ENCODE results near the gene TEDC1.
"Not testable (repeated sequence)": the region's sequence is repeated elsewhere in the genome, so short reads cannot be mapped to it uniquely, and the experiment has no call there.

The TEDC1 gene

DNA sequence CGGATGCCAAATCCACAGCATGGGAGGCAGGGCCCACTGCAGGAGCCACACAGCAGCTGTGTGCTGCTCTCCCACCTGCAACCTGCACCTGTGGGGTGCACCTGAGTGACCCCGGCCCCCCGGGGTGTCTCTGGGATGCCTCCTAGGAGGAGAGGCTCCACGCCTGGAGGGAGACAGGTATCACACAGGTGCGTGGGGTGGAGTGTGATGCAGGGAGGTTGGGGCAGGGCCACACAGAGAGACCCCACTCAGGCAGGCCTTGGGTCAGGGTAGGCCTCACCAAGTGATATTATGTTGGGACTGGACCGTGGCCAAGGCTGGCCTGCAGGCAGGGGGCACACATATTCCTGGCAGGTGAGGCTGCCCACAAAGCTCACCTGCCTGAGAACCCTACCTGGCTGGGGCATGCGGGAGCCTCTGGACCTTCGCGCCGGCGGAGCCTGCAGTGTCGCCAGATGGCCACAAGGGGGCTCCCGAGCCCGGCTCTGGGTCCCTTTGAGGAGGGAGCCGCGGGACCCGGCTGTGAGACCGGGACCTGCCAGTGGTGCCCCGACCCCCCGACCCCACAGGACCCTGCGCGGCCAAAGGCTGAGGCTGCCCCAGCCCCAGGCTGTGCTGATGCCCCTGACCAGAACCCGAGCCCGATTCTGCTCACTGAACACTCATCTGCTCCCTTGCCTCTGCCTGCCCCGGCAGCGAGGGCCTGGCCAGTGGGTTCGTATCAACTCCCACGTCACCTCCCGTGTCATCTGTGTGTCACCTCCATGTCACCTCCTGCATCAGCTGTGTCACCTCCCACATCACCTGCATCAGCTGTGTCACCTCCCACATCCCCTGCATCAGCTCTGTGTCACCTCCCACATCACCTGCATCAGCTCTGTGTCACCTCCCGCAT is 46.8 kb downstream of the TEDC1 start:
- peak; percentile 63 for DNase-seq (ENCODE audit: low read depth)

DNA sequence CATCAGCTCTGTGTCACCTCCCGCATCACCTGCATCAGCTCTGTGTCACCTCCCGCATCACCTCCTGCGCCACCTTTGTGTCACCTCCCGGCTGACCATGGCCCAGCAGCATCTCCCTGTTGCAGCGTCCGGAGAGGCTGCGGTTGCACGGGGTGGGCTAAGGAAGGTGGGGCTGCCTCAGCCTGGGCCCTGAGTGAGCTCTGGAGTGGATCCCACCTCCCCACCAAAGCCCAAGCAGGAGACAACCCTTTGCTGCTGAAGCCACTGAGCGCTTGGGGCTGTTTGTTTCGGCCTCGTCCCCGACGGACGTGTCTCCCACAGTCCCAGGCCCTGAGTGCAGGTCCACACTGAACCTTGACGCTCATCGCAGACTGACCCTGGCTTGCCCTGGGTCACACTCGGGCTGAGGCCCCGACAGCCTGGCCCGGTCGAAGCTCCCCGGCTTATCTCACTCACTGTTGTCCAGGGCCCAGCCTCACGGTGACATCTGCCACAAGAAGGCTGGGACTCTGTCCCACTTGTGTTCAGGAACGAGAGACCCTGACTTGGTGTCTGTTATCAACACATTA is 47.5 kb downstream of the TEDC1 start:
- DNase-seq (ENCODE audit: low read depth), result no peak

DNA sequence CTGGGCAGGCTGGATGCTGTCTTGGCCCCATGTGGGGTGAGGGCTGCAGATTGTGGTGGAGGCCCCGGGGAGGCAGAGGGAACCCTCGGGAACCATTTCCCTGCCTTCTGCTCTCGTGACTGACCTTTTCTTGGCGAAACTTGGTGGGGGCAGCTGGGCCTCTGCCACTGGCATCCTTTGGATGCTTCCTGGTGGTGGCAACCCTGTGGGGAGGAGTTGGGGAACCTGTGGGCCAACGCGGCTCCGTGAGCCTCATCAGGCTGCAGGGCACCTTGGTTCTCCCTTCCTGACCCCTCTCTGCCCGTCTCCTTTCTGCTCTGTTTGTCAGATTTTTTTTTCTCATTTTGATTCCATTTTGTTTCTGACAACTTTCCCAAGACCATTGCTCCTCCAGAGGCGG is 49.8 kb downstream of the TEDC1 start:
- DNase-seq (ENCODE audit: low read depth), result no peak

DNA sequence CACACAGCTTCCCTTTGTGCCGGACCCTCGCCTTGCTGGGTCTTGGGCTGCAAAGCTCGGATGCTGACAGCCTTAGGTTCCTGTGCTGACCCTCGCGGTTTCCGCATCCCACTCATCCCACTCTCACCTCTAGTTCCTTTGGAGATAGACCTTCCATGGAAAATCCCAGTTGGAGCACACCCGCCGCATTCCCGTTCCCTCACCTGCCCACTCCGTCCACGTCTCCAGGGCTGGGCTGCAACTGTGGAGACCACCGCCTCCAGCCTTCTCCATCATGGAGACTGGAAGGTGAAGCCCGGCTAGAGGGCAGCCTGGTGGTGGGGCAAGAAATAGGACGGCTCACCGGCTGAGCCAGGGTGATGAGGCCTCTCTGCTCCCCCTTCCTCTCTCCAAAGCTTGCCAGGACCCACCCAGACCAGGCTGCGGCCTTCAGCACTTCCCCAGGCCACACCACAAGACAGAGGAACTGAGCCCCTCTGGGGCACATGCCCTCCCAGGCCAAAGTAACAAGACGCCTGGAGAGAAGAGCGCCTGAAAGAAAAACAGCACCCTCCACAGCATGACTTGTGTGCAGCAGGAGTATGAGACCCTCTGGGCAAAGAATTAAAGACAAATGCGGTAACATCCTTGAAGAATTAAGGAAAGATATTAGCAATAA is 50.3 kb downstream of the TEDC1 start:
- DNase-seq (ENCODE audit: low read depth), result no peak

DNA sequence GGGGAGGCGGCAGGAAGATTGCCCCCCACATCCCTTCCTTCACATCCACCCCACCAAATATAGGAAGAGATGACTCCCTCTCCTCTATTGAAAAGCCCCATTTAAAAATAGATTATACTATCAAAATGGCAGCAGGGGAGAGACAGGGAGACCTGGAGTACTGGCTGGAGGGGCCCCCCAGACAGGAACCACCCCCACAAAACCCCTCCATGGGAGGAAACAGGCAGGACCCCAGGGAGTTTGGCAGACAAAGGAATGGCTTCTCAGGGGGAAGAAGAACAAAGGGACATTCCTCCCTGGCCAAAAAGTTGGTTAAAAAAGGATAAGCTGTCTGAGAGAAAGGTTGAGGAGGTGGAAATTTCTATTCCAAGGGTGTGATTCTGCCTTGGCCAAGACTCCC is 54.6 kb downstream of the TEDC1 start:
- DNase-seq (ENCODE audit: low read depth), result not testable (repeated sequence)

DNA sequence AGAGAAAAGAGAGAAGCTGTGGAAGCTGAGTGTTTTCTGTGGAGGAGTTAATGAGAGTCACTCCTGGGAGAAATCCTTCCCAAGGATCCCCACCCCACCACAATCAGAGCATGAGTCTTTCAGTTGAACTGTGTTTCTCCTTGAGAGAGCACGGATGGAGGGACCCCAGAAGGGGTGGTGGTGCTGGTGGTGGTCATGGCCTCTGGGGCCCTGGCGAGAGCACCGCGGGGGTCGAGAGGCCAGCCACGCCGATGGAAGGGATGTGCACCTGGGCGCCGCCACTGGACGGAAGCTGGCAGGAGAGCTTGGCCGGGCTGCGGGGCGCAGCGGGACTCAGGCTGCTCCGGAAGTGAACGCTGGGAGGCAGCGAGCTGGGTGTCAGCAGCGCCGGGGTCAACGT is 55.4 kb downstream of the TEDC1 start:
- not testable (repeated sequence) for DNase-seq (ENCODE audit: low read depth)

DNA sequence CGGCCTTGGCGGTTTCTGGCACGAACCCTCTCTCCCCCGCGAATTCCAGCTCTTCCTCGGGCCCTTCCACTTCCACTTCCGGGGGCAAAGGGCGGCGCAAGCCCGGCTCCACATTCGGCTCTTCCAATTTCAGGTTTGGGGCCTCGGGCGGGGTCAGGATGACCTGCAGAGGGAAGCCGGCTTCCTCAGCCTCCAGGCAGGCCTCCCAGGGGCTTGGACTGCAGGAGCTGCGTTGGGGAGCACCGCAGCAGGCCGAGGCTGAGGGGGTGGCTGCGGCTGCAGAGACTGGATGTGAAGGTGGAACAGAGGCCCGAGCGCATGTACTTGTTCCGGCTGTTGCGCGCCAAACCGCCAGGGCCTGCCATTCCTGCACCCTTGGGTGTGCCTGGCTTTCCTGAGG is 56.0 kb downstream of the TEDC1 start:
- DNase-seq (ENCODE audit: low read depth), result not testable (repeated sequence)

DNA sequence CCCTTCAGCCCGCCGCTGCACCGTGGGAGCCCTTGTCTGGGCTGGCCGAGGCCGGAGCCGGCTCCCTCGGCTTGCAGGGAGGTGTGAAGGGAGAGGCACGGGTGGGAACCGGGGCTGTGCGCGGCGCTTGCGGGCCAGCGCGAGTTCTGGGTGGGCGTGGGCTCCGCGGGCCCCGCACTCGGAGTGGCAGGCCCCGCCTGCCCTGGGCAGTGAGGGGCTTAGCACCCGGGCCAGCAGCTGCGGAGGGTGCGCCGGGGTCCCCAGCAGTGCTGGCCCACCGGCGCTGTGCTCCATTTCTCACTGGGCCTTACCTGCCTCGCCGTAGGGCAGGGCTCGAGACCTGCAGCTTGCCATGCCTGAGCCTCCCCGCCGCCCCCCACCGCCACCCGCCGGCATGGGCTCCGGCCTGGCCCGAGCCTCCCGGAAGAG is 56.7 kb downstream of the TEDC1 start:
- no peak for DNase-seq (ENCODE audit: low read depth)

Data from activated T-cell treated with anti-CD3 and anti-CD28 coated beads for 48 hours (primary cell).